GM12872 (cell line): ENCODE data around the gene SUGCT.

Experiments used
- TF ChIP-seq, protein P1 (sequence below): IDR thresholded peaks from 3 replicates; pipeline ENCODE4 v1.5.1; 2011; ENCODE audit warnings: low read depth, mild to moderate bottlenecking, low read length, moderate library complexity; ENCODE audit not compliant: insufficient read depth

SUGCT gene

DNA sequence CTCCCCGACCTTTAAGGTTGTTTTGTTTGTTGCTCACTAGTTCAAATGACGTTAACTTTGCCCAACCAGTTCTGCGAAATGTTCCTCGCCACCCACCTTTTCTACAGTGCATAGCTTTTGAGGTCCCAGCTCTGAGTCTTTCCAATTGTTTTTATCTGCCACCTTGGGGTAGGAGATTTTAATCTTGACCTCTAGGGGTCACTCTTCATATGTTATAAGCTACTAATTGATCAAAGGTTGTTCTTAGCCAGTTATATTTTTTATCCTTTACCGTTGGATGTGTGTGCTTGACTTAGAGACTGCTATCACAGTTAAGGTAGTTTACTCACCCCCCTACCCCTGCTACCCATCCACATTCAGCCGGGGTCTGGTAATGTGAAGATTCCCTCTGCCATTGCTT, 372.4 kb downstream of the SUGCT start:
- TF ChIP-seq, protein P1, sequence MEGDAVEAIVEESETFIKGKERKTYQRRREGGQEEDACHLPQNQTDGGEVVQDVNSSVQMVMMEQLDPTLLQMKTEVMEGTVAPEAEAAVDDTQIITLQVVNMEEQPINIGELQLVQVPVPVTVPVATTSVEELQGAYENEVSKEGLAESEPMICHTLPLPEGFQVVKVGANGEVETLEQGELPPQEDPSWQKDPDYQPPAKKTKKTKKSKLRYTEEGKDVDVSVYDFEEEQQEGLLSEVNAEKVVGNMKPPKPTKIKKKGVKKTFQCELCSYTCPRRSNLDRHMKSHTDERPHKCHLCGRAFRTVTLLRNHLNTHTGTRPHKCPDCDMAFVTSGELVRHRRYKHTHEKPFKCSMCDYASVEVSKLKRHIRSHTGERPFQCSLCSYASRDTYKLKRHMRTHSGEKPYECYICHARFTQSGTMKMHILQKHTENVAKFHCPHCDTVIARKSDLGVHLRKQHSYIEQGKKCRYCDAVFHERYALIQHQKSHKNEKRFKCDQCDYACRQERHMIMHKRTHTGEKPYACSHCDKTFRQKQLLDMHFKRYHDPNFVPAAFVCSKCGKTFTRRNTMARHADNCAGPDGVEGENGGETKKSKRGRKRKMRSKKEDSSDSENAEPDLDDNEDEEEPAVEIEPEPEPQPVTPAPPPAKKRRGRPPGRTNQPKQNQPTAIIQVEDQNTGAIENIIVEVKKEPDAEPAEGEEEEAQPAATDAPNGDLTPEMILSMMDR = peak; percentile 50

DNA sequence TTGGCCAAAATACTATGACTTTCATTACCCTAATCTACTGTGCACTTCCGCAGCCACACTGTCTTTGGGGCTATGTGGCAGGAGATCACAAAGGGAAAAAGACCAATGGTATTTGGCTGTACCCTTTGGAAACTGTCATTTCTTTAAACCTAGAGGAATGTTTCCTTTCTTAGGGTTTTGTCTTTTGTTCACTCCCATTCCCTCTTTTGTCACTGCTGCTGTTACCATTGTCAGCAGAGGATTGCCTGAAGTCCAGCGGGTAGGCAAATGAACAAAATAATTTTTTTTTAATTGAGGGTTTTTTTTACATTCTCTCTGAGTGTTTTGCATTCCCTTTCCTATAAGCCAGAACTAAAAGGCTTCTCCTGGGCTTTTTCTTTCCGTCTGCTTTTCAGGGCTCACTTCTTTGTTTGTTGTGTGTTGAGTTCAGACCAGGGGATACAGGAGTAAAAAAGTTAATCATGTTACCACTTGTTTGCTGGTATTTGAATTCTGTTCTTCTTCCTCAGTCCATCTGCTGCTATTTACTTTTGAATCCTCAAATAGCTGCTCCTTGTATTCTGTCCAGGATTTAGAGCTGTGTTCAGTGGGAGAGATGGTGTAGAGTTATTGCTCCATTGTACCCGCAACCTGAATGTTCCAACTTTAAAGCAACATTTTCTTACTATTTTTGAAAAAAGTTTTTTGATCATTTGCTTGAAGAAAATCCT, 374.6 kb downstream of the SUGCT start:
- TF ChIP-seq, protein P1 = no peak

DNA sequence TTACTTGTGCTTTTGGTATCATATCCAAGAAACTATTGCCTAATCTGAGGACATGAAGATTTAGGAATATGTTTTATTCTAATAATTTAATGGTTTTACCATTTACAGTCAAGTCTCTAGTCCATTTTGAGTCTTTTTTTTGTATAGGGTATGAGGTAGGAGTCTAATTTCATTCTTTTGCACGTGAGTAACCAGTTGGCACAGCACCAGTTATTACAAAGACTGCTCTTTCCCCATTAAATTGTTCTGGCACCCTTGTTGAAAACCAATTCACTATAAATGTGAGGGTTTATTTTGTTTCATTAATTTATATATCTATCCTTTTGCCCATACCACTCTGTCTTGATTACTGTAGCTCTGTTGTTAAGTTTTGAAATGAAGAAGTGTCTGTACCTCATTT, 381.6 kb downstream of the SUGCT start:
- TF ChIP-seq, protein P1 = no peak

DNA sequence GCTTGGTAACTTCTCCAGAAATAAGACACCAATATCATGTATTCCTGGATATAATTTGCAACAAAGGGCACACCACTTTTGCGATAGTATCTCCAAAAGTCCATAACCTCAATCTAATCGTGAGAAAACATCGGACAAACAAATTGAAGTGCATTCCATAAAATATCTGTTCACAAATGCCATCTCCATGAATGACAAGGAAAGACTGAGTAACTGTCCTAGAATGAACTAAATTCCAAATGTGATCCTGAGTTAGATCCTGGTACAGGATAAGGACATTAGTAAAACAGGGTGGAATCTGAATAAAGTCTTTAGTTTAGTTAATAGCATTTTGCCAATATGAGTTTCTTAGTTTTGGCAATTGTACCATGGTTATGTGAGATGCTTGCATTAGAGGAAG, 384.2 kb downstream of the SUGCT start:
- TF ChIP-seq, protein P1 = no peak

DNA sequence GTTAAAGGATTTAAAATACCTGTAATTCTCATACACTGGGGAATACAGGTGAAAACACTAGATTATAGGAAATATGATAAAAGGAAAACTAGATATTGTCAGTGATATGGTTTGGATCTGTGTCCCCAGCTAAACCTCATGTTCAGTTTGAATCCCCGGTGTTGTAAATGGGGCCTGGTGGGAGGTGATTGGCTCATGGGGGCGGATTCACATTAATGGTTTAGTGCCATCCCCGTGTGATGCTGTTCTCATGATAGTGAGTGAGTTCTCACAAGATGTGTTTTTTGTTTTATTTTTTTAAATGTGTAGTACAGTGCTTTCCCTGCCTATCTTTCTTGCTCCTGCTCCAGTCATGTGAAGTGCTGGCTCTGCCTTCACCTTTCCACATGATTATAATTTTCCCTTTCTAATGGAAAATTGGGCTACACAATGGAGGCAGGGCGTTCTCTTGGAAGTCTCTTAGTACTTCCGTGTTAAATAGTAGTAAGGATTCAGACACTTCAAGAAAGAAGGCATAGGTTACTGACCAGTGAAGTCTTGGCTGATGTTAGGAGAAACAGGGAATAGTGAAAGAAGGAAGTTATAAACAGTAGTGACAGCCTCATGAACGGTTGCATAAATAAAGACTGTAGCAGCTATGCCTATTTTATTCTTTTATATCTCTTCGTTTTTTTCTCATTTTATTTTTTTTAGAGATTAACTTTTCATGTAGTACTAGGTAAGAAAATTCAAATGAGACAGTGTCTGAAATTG, 386.4 kb downstream of the SUGCT start:
- TF ChIP-seq, protein P1 = no peak

DNA sequence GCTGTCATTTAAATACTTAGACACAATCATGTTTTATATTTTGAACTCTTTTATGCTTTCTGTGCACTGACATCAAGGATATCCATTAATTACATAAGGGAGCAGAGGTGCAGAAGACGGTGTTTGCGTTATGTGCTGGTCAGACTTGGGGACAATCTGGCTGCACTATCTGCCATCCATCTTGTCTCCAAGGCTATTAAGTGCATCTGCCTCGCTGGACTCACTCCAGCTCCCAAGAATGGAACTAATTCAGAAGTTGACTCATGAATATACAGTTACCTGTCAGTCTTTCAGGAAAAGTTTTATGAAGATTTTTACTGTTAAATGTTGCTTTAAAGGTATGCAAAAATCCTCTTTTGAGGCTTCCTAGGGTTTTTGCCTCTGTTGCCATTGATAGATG, 391.0 kb downstream of the SUGCT start:
- TF ChIP-seq, protein P1 = no peak

DNA sequence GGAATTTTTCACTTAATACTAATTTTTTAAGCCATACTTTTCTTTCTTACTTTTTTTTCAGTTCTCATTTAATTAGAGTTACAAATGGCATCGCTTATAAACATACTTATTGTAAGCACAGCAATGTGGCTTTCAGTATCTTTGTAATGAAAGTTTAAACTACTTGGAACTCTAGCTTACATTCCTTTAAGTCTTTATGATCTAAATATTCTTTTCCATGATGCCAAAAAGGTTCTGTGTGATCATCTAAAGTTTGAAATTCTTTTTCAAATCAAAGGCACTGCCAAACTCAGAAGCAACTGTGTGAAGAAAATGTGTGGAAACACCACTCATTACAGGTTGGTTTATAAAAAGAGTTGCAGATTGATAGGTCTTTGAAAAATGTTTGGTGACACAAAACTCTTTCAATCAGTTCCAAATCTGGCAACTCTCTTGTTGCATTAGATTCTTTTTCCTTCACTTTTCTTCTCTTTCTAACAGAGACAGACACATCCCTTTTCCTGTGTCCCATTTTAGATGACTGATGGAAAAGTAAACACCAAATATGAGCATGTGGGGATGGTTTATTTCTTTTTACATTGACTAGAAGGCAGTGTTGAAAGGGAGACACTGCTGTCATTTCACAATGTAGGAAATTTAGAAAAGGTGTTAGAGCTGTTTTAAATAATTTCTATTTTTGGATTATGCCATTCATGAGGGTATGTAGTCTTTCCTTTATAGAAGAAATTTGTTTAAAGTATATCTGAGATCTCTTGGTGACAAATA, 392.3 kb downstream of the SUGCT start:
- TF ChIP-seq, protein P1 = no peak
